Activated naive CD8-positive, alpha-beta T cell treated with anti-CD3 and anti-CD28 coated beads, Interleukin-2, amount 50 U/mL, for 16 hours (primary cell): ENCODE measurements around the gene VSTM1.
A peak's percentile ranks its signal among the peaks of the same experiment; 100 is the strongest.
"Not testable (repeated sequence)": the region's sequence is repeated elsewhere in the genome, so short reads cannot be mapped to it uniquely, and the experiment has no call there.

Experiments used
- DNase-seq: peaks from one replicate; pipeline ENCODE4 v3.0.0-alpha.2; 2020; ENCODE audit warnings: low read depth, low spot score

VSTM1 gene, protein sequence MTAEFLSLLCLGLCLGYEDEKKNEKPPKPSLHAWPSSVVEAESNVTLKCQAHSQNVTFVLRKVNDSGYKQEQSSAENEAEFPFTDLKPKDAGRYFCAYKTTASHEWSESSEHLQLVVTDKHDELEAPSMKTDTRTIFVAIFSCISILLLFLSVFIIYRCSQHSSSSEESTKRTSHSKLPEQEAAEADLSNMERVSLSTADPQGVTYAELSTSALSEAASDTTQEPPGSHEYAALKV

DNA sequence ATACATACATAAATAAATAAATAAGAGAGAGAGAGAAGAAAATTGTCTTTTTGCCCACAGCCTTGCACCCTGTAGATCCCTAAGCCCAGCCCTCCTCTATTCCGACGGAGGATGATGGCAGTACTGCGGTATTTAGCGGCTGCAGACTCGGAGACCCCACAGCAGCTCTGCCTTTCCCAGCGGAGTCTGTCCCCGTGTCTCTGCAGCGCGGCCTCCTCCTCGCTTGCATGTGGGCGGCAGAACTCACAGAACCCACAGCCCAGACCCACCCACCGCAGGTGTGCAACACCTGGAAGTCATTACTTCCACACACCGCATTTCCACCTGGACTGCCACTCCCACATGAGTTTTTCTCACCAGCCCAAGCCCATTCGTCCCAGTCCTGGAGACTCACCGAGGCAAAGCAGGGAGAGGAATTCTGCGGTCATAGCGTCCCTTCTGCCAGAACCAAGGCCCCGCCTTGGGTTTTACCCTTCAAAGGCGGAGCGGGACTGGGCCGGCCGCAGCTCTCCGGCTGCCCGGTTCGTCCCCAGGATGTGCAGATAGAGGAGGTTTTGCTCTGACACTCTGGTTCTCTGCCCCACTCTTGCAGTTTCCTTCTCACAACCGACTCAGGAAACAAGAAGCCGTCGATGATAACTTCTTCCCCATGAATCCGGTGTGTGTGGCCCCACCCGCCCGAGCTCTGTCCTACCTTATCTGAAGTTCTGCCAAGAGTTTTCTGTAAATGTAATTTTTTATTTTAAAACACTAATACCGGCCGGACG lies at the start of gene VSTM1:
TSS of gene VSTM1 (minus strand) at position 548 of the 767 bp plus-strand sequence. CDS start at position 428, 120 bp downstream.
- no peak for DNase-seq

DNA sequence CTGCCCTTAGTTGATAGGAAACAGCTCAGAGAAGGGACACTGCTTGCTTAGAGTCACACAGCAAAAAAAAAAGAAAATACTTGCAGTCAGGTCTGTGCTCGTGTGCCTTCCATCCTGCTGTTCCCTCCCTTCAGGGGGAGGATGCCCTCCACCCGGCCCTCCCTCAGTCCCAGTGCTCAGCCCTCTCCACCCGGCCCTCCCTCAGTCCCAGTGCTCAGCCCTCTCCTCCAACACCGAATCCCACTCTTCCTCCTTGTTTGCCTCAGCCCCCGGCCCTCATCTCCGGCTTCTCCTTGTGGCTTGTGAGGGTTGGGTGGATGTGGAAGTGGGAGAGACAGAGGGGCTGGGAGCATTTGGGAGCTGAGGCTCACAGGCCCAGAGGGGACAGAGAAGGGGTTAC lies 46.0 kb upstream of the VSTM1 start:
- DNase-seq = no peak

DNA sequence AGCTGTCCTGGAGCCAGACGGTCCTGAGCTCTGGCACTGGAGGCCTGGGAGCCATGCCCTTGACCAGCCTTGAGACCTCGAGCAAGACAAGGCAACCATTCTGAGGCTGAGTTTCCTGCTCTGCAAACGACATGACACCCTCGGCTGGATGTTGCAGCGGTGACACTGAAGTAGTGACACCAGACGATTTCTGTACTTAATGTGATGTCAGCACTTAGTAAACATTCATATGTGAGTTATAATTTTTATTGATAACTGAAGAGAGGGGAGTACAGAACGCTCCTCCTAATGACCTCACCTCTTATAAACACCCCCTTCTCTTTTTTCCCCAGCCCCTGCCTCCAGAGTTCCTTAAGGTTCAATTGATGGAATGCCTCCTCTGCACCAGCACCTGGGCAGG lies 44.8 kb upstream of the VSTM1 start:
- DNase-seq = no peak

DNA sequence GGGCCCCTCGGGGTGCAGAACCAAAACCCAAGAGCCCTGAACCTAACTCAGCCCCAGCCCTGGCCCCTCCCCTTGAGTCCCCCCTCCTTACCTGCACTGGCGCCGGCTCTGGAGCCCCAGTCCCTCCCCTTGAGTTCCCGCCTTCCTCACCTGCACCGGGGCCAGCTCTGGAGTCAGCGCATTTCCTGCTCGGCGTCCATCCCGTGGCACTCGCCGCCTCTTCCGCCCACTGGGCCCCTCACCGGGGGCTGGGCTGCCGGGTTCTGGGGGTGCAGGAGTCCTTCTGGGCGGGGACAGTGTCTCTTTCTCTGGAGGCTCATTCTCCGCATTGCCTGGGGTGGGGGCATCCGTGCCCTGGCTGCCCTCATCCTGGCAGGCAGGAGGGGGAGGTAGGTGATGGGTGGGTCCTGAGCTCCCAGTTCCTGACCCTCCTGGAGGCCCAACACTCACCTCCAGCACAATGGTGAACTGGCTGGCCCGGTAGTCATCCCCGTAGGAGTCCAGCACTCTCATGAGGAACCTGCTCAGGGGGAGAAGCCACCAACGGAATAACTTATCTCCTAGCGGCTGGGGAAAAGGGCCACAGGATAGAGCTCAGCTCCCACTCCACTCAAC lies 44.3 kb upstream of the VSTM1 start:
- DNase-seq = no peak

DNA sequence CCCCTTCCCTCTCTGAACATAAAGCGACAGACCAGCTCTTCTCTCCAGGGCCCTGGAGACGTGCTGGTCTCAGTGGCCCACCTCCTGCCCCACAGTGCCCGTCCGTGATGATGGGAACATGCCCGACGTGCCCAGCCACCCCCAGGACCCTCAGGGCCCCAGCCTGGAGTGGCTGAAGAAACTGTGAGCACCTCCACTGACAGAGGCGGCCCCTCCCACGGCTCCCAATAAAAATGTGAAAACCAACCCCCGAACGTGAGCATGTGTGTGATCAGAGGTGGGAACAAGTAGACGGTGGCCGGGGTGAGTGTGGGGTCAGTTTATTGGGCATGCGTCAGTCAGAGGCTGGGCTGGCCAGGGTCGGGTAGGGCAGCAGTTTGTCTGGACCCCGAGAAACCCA lies 43.0 kb upstream of the VSTM1 start:
- no peak for DNase-seq

DNA sequence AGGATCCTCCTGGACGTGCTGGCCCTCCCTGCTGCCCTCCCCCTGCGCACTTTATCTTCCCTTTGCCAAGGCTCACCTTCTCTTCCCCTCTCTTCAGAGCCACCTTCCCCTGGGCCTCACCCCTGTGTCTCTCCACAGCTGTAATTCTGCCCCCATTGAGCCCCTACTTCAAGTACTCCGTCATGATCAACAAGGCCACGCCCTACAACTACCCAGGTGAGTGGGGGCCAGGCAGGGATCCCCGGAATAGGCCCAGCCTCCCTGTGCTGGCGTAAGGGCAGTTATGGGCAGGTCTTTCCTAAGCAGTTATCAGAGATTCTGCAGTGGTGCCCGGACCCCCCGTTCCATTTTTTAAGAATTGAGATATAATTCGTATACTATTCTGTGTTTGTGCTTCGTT lies 42.1 kb upstream of the VSTM1 start:
- no peak for DNase-seq

DNA sequence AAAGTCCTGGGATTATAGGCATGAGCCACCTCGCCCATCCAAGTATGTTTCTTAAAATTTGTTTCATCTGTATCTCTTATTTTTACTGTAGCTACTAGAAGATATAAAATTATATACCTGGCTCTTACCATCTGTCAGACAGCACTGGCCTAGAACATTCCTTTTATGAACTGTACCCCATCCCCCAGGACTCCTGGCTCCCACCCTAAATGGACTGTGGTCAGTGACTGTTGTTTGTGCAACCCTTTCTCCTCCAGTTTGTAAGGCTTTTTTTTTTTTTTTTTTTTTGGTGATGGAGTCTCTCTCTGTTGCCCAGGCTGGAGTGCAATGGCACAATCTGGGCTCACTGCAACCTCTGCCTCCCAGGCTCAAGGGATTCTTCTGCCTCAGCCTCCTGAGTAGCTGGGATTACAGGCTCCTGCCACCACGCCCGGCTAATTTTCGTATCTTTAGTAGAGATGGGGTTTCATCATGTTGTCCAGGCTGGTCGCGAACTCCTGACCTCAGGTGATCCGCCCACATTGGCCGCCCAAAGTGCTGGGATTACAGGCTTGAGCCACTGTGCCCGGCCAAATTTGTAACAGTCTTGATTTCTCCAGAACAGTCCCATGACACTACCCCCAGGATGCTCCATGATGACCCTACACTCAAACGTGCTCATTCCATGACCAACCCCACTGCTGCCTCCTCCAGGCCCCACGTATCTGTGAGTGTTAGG lies 41.5 kb upstream of the VSTM1 start:
- no peak for DNase-seq

DNA sequence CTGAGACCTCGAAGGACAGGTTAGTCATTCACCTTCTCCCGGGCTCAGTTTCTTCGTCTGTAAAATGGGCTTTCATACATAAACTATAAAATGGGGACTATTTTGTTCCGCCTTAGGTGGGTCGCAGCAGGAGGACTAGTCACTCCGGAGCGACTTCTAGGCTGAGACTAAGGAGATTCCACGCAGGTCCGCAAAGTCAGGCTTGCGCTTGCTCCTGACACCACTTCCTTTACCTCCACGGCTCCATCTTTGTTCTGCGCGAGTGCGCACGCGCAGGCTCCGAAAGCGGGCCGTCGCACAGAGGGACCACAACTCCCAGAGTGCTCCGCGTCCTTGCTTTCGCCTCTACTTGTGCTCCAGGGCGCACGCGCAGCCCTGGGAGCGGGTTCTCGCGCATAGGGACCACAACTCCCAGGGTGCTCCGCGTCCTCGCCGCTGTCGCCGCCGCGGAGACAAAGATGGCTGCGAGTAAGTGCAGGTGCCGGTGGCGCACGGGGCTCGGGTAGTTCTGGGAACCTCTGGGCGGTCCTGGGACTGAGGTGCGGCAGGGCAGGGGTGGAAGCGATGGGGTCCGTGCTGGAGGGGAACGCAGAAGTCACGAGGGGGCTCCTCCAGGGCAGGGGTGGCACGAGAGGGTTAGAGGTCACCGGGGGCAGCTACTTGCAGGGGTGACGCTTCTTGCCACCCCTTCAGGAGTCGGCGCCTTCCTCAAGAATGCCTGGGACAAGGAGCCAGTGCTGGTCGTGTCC lies 38.9 kb upstream of the VSTM1 start, which contains the start of gene NDUFA3:
TSS of gene NDUFA3 (plus strand) at position 435 of the 749 bp plus-strand sequence. CDS start at position 459, 24 bp downstream.
- DNase-seq = peak; percentile 92

DNA sequence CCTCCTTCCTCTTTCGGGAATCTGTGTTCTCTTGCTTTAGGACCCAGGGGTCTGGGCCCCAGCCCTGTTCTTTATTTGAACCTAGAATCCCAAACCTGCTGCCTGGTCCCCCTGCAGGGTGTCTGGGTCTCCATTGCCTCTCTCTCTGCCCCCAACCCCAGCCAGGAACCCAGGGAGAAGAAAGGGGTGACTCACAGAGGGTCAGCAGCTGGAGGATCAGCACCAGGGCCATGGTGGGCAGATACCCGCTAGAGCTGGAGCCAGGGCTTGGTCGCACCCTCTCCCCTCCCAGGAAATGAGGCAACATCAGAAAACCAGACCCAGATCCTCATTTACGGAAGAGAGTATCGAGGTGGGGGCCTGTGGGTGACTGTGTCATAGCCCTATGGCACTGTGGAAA lies 36.9 kb upstream of the VSTM1 start, which contains the start of gene OSCAR:
TSS of gene OSCAR (minus strand) at position 243 of the 400 bp plus-strand sequence. CDS start at position 232, 11 bp downstream.
- no peak for DNase-seq

DNA sequence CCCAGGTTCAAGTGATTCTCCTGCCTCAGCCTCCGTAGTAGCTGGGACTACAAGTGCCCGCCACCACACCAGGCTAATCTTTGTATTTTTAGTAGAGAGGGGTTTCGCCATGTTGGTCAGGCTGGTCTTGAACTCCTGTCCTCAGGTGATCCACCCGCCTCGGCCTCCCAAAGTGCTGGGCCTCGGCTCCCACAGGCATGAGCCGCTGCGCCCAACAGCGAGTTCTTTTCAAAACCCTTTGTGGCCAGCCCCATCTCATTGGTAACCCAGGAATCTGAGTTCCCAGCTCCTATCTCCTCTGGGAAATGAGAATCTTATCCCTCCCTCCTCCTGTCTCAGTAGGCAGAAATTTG lies 36.2 kb upstream of the VSTM1 start:
- DNase-seq = not testable (repeated sequence)

DNA sequence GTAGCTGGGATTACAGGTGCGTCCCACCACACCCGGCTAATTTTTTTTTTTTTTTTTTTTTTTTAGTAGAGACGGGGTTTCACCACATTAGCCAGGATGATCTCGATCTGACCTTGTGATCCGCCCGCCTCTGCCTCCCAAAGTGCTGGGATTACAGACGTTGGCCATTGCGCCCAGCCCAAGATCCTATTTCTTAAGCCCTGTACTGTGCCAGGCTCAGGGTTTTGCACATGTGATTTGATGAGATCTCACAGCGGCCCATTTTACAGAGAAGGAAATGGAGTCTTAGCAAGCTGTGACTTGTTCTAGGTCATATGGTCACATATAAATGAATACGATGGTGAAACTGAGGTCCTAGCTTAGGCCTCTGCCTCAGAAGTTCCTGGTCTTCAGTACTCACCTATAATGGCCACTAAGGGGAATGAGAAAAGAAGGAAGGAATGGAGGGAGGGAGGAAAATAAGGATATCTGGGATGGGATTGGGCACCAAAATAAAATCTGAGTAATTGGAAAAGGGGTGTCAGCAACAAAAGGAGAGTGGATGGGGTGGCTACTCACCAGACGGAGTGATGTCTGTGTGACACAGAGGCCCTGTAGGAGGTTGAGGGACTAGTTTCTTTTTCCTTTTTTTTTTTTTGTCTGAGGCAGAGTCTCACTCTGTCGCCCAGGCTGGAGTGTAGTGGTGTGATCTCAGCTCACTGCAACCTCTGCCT lies 35.6 kb upstream of the VSTM1 start:
- DNase-seq = no peak

DNA sequence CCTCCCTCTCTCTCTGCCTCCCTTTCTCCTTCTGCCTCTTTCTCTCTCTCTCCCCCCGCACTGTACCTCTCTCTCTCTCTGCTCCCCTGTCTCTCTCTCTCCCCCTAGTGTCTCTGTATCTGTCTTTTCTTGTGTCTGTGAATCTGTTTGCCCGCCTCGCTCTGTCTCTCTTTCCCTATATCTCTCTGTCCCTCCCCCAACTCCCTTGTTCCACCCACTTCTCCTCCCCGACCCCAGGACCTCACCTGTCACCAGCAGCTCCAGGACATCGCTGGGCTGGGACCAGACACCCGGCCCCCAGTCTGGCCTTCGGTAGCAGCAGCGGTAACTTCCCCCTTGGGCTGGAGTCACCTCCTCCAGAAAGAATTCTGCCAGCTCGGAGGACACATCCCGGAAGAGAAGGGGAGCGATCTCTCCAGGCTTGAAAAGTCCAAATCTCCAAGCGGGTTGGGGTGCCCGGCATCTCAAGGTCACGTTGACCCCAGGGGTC lies 33.0 kb upstream of the VSTM1 start:
- no peak for DNase-seq

DNA sequence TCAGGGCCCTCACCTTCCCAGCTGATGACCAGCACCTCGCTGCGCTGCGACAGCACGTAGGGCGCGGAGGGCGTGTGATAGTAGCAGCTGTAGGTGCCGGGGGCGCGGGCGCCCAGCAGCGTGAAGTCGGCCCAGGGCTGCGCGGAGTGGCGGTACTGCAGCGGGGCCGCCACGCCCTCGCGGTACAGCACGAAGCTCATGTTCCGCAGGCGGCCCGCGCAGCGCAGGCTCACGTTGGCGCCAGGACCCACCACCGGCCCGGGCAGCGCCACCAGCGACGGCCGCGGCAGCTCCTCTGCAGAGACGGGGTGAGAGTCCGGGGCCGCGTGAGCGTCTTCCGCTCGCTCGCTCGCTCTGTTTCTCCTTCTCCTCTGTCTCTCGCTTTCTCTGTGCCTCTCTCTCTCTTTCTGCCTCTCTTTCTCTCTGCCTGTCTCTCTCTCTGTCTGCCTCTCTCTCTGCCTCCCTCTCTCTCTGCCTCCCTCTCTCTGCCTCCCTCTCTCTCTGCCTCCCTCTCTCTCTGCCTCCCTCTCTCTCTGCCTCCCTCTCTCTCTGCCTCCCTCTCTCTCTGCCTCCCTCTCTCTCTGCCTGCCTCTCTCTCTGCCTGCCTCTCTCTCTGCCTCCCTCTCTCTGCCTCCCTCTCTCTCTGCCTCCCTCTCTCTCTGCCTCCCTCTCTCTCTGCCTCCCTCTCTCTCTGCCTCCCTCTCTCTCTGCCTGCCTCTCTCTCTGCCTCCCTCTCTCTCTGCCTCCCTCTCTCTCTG lies 32.3 kb upstream of the VSTM1 start:
- DNase-seq = not testable (repeated sequence)

DNA sequence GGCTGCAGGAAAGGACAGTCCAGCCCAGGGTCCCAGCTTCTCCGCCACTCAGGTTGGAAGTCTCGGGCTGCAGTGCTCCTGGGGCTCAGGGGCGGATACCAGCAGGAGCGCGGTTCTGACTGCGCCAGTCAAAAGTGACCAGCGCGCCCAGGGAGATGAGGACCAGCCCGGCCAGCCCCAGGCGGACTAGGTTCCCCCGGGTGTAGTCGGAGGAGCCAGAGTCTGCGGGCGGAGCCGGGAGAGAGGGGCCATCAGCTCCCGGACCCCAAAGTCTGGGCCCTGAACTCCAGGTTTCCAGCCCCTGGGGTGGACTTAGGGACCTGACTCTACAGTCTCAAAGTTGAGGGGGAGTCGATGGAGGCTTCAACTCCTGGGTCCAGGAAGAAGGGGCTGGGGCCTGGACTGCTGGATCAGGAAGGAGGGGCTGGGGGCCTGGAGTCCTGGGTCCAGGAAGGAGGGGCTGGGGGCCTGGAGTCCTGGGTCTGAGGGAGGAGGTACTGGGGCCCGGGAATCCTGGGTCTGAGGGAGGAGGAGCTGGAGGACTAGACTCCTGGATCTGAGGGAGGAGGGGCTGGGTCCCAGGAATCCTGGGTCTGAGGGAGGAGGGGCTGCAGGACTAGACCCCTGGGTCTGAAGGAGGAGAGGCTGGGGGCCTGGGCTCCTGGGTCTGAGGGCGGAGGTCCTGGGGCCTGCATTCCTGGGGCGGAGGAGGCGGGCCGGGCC lies 31.6 kb upstream of the VSTM1 start:
- DNase-seq = no peak

DNA sequence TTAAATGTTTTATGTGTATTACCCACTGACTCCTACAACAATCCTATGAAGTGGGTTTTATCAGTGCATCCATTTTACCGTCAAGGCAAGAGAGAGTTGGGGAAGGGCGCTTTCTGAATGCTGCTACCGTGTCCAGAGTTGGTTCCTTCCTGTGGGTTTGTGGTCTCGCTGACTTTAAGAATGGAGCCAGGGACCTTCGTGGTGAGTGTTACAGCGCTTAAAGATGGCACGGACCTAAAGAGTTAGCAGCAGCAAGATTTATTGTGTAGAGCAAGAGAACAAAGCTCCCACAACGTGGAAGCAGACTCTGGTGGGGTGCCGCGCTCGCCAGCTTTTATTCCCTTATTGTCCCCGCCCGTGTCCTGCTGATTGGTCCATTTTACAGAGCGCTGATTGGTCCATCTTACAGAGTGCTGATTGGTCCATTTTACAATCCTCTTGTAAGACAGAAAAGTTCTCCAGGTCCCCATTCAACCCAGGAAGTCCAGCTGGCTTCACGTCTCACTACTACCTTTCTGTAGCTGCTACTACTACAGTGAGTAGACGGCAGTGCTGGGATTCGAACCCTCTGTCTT lies 30.8 kb upstream of the VSTM1 start:
- no peak for DNase-seq

DNA sequence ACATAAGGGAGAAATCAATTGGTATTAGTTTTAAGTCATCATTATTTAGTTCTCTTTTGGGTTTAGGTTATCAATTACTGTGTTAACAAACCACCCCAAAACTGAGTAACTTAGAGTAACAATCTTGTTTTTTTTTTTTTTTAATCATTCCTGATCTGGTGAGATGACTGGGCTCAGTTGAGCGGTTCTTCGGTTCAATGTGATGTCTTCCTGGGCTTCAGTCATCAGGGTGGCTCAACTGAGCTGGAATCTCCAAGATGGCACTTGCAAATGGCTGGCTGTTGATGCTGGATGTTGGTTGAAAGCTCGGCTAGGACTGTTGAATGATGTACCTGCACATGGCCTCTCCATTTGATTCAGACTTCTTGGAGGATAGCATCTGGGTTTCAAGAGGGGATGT lies 20.7 kb upstream of the VSTM1 start:
- DNase-seq = no peak

DNA sequence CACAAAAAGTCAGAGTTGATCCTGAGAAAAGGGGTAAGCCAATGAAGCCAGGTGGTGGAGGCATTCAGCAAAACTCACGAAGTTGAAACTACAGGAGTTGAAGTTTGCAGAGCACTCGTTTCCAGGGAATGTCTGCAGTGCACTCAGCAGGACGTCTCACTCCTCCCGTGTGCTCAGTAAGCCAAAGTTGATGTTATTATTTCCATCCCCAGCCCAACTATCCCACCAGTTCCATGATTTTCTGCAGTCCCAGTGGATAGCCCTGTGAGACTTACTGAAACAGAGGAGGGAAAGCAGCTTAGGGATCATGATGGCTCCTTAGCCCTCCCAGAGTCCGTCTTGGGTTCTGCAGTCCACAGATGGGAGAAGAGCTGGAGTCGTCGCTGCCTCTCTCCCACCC lies 17.3 kb upstream of the VSTM1 start, which contains the start of gene TARM1:
TSS of gene TARM1 (minus strand) at position 334 of the 400 bp plus-strand sequence. CDS start at position 309, 25 bp downstream.
- no peak for DNase-seq

DNA sequence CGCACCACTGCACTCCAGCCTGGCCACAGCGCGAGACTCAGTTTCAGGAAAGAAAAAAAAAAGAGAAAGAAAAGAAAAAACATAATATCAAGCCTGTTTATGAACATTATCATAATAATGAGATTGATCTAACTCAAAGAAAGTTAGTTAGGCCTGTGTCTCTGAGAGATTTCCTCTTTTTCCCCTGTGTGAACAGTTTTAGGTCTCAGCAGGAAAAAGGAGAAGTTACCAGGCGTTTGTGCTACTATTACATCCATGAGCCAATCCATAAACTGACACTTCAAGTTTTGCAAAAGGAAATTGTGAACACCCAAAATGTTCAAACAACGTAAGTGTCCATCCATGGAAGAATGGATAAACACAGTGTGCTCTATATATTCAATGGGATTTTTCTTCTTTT lies 13.6 kb upstream of the VSTM1 start:
- no peak for DNase-seq

DNA sequence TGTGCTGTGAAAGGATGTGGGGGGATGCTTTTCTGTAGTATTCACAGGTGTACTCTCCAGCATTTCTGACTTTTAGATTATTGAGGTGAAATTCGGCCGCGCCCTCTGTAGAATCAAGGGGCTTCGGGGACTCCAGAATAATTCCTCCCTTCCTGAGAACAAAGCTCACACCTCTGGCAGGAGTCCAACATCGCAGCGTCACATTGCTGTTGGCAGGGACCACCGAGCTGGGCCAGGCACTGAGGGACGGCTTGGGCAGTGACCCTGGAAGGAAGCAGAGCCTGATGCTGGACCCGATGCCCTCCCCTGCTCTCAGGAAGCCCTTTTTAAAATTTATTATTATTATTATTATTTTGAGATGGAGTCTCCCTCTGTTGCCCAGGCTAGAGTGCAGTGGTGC lies 11.2 kb upstream of the VSTM1 start:
- no peak for DNase-seq
